IPS-18a (cell line): ENCODE results near the gene DMBT1.

Experiments
- H3K27ac ChIP-seq: one replicate; pipeline ENCODE4 v1.5.1; 2013; ENCODE audit warnings: low read length
- H3K27me3 ChIP-seq: one replicate; pipeline ENCODE4 v1.6.1; 2013; ENCODE audit warnings: mild to moderate bottlenecking, low read length; ENCODE audit not compliant: control insufficient read depth, insufficient read depth
- H3K36me3 ChIP-seq: one replicate; pipeline ENCODE4 v1.6.1; 2013; ENCODE audit warnings: low read depth, low read length; ENCODE audit not compliant: control insufficient read depth
- H3K4me1 ChIP-seq: one replicate; pipeline ENCODE4 v1.6.1; 2013; ENCODE audit warnings: low read depth, low read length; ENCODE audit not compliant: control insufficient read depth
- H3K4me3 ChIP-seq: one replicate; pipeline ENCODE4 v1.5.1; 2013; ENCODE audit warnings: low read length
- H3K9ac ChIP-seq: one replicate; pipeline ENCODE4 v1.6.1; 2013; ENCODE audit warnings: mild to moderate bottlenecking, low read length, moderate library complexity
- H3K9me3 ChIP-seq: one replicate; pipeline ENCODE4 v1.6.1; 2013; ENCODE audit warnings: low read depth, low read length; ENCODE audit not compliant: control insufficient read depth

The DMBT1 gene

DNA sequence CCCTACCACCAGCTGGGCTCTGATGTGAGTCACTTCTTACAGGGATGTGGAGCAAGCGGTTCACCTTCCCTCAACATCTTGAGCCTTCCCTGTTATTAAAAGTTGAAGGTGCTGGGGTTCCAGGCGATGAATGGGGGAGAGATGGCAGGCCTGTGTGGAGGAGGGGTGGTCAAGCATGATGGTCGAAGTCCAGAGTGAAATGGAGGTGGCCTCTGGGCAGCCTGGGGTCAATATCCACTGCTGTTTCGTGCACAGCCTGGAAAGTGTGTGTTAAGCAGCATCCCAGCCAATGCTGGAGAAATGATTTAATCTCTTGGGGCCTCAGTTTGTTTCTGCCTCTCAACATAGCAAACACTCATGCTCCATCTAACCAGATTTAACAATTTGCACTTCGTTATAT lies 33.7 kb upstream of the DMBT1 start:
- H3K9ac ChIP-seq = no peak overlapping the region
- no peaks in the 10 kb centered on the region for H3K9me3 ChIP-seq
- H3K27me3 ChIP-seq = no peaks in the 10 kb centered on the region
- H3K4me3 ChIP-seq = no peak overlapping the region
- no peak overlapping the region for H3K27ac ChIP-seq
- H3K36me3 ChIP-seq = no peaks in the 10 kb centered on the region
- H3K4me1 ChIP-seq = no peaks in the 10 kb centered on the region

DNA sequence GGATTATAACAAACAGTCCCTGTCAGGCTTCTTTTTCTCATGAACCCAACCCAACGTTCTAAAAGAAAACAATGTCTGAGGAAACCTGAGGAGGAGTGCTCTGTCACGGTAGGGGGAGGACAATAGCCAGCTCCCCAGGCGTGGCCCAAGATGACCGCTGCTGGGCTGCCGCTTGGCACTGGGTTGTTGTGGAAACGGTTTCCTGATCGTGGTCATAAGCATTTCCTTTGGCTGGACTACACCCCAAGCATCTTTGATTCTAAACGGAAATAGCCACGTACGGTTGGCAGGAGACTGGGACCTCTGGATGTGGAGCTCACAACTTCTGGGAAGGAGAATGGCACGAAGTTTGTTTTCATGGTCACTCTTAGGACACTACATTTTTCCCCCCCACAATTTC lies 30.4 kb upstream of the DMBT1 start:
- no peaks in the 10 kb centered on the region for H3K4me1 ChIP-seq
- H3K36me3 ChIP-seq = no peaks in the 10 kb centered on the region
- no peak overlapping the region for H3K27ac ChIP-seq
- no peaks in the 10 kb centered on the region for H3K9me3 ChIP-seq
- no peak overlapping the region for H3K9ac ChIP-seq
- no peaks in the 10 kb centered on the region for H3K27me3 ChIP-seq
- H3K4me3 ChIP-seq = no peak overlapping the region

GRCh38 chr10:122531261-122531660 lies 29.3 kb upstream of the DMBT1 start:
- Histone ChIP-seq H3K4me3 (no peak overlapping the region), H3K4me1 (no peaks in the 10 kb centered on the region), H3K9me3 (no peaks in the 10 kb centered on the region), H3K9ac (no peak overlapping the region), H3K27ac (no peak overlapping the region), H3K27me3 (no peaks in the 10 kb centered on the region), H3K36me3 (no peaks in the 10 kb centered on the region)

GRCh38 chr10:122531939-122532338 lies 28.6 kb upstream of the DMBT1 start:
- Histone ChIP-seq H3K27me3 (no peaks in the 10 kb centered on the region), H3K27ac (no peak overlapping the region), H3K4me1 (no peaks in the 10 kb centered on the region), H3K9ac (no peak overlapping the region), H3K4me3 (no peak overlapping the region), H3K36me3 (no peaks in the 10 kb centered on the region), H3K9me3 (no peaks in the 10 kb centered on the region)

DNA sequence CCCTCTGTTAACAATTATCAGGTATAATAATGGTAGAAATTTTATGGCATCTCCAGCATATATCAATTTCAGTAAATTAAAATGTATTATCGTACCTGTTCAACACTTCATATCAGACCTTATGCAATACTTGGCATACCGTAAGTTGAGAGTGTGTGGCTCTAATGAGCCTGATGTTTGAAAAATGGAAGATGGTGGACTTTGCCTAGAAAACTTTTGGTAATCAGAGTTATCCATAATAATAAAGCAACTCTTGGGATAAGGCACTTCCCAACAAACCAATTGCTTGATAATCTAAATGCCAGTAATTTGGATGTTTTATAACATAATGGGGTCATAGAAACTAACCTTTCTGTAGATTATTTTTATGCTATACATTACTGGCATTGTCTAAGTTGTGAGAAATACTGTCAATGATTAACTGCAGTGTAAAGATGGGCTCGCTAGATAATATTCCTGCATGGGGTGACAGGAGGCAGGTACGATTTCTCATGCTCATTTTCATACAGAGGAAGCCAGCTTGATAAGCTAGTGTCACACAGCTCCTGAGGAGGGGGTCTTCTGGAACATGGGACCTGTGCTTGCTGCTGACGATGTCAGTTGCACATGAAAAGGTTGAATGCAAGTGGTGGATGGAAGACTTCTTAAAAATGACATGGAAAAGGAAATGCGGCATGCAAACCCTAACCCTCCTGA lies 27.8 kb upstream of the DMBT1 start:
- Histone ChIP-seq H3K4me3 (no peak overlapping the region), H3K27ac (no peak overlapping the region), H3K4me1 (no peaks in the 10 kb centered on the region), H3K9me3 (no peaks in the 10 kb centered on the region), H3K9ac (no peak overlapping the region), H3K36me3 (no peaks in the 10 kb centered on the region), H3K27me3 (no peaks in the 10 kb centered on the region)

DNA sequence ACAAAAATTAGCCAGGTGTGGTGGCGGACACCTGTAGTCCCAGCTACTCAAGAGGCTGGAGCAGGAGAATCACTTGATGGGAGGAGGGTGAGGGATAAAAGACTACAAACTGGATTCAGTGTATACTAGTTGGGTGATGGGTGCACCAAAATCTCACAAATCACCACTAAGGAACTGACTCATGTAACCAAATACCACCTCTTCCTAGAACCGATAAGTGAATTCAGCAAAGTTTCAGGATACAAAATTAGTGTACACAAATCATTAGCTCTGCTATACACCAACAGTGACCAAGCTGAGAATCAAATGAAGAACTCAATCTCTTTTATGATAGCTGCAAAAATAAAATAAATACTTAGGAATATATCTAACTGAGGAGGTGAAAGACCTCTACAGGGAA lies 23.0 kb upstream of the DMBT1 start:
- no peaks in the 10 kb centered on the region for H3K9me3 ChIP-seq
- H3K9ac ChIP-seq = no peak overlapping the region
- no peaks in the 10 kb centered on the region for H3K4me1 ChIP-seq
- H3K4me3 ChIP-seq = no peak overlapping the region
- no peaks in the 10 kb centered on the region for H3K36me3 ChIP-seq
- H3K27me3 ChIP-seq = no peaks in the 10 kb centered on the region
- H3K27ac ChIP-seq = no peak overlapping the region

DNA sequence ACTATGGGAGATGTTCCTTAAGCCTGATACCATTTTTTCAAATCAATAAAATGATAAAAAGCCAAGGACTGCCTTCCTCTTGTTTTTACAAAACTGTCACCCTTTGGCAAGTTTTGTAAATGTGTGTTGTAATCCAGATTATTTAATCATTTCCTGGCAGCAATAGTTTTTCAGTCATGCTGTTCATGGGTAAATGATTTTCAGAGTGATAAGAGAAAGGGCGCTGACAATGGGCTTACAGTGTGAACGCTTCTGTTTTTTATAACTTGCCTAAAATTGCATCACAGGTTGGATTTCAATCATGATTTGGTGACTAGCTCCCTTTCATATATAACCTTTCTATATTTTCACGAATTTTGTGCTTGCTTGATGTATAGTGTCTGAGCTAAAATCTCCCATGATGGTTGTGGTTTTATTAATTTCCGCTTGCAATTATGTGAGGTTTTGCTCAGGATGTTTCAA lies 19.0 kb upstream of the DMBT1 start:
- no peaks in the 10 kb centered on the region for H3K4me1 ChIP-seq
- no peak overlapping the region for H3K9ac ChIP-seq

DNA sequence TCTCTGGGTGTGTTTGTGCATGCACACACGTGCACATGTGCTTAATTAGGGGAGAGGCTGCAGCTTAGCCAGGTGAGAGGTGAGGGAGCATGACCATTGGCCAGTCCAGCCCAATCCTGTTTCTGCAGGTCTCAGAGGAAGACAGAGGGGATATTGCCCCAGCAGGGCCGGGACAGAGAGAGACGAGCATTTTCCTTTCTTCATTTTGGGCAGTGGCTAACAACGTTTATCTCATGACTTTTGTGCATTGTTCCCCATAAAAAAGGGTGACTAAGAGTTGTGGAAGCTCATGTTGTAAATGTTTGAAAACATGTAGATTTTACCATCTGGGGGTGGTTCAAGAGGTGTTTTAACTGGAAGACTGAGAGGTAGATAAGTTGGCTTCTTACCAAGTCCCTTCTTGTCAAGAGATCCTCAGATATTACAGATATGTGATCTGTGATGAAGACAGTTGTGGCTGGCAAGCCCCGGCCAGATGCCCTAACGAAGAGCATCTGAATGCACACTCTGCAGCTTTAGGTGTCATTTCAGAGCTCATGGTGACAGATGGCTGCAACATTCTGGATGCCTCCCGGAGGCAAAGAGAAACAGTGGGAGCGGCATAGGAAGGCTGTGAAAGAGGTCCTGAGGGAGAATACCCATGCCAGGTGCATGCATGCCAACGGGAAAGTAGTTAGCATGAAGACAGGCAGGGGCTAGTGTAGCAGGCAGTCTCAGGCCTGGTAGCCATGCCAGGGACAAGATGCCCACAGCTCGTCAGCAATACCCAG lies 16.7 kb upstream of the DMBT1 start:
- H3K36me3 ChIP-seq = no peaks in the 10 kb centered on the region
- no peaks in the 10 kb centered on the region for H3K9me3 ChIP-seq
- no peak overlapping the region for H3K4me3 ChIP-seq
- H3K9ac ChIP-seq = no peak overlapping the region
- H3K4me1 ChIP-seq = no peaks in the 10 kb centered on the region
- no peak overlapping the region for H3K27ac ChIP-seq
- no peaks in the 10 kb centered on the region for H3K27me3 ChIP-seq

More for the DNA sequence above, 19.0 kb upstream of the DMBT1 start:
- Histone ChIP-seq H3K4me3 (no peak overlapping the region), H3K27me3 (no peaks in the 10 kb centered on the region), H3K27ac (no peak overlapping the region), H3K9me3 (no peaks in the 10 kb centered on the region), H3K36me3 (no peaks in the 10 kb centered on the region)

- Histone ChIP-seq H3K9me3 (no peaks in the 10 kb centered on the region), H3K27me3 (no peaks in the 10 kb centered on the region), H3K36me3 (no peaks in the 10 kb centered on the region), H3K27ac (no peak overlapping the region), H3K9ac (no peak overlapping the region), H3K4me1 (no peaks in the 10 kb centered on the region), H3K4me3 (no peak overlapping the region)
These were observed 16.1 kb upstream of the DMBT1 start for GRCh38 chr10:122544493-122544892.

DNA sequence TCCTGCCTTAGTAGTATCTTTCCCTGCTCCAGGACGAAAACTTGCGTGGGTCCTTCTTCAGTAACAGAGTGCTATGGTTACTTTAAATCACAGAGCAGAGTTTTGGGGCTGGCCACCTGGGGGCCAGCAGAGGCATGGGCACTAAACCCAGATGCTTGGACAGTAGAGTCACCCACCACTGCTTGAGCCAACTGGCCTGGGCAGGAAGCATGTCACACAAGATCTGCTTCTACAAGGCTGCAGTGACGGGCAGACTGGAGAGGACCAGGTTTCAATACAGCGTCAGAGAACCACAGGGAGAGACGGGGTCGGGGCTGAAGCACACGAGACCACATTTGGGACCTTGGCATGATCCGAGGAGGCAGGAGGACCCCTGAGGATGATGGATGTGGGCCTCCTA lies 14.3 kb upstream of the DMBT1 start:
- no peaks in the 10 kb centered on the region for H3K27me3 ChIP-seq
- H3K4me3 ChIP-seq = no peak overlapping the region
- H3K4me1 ChIP-seq = no peaks in the 10 kb centered on the region
- H3K9ac ChIP-seq = no peak overlapping the region
- no peaks in the 10 kb centered on the region for H3K9me3 ChIP-seq
- no peak overlapping the region for H3K27ac ChIP-seq
- H3K36me3 ChIP-seq = no peaks in the 10 kb centered on the region

DNA sequence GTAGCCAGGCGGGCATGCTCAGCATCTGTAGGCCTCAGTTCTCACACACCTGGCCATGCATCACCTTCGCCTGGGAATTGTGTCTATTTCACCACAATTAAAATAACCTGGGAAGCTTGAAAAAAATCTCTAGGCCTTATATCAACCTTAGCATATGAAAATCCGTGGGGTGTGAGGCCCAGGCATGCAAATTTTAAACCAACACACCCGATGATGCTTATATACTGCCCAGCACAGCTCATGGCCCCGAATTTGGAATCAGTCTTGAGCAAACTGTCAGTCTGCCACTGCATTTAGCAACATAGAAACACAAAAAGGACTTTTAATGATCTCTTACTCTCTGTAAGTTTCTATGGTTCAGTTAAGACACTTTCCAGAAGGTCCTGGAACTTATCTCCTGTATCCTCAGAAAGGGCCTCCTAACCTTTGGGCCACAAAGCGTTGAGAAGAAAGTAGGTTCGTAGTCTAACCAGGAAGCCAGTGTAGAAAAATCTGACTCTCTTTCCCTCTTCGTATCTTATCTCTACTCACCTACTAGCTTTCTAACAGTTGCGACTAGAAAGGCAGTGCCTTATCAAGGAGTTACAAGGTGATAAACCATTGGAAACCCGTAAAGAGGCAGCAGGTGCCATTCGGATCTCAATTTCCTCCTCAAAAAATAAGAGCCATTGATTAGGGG lies 12.0 kb upstream of the DMBT1 start:
- H3K27ac ChIP-seq = no peak overlapping the region
- no peaks in the 10 kb centered on the region for H3K4me1 ChIP-seq
- no peaks in the 10 kb centered on the region for H3K9me3 ChIP-seq
- no peak overlapping the region for H3K9ac ChIP-seq
- no peaks in the 10 kb centered on the region for H3K36me3 ChIP-seq
- H3K4me3 ChIP-seq = no peak overlapping the region
- no peaks in the 10 kb centered on the region for H3K27me3 ChIP-seq
